Fibroblast of villous mesenchyme (primary cell): Measurements from ENCODE around the gene PCSK4. TPM values are rescaled to one million over a fixed set of nuclear protein-coding genes. Genes with fewer than 3 reads are reported as not detected.
"Not testable (repeated sequence)": the region's sequence is repeated elsewhere in the genome, so short reads cannot be mapped to it uniquely, and the experiment has no call there.

Experiments
- DNase-seq: peaks from one replicate; pipeline ENCODE4 v3.0.0-alpha.2; 2010; ENCODE audit warnings: low read depth
- H3K4me3 ChIP-seq: 2 replicates; pipeline ENCODE4 v1.5.1; 2011; ENCODE audit warnings: low read depth, mild to moderate bottlenecking, low read length
- total RNA-seq: library from RNA; depleted of rRNA; stranded (reverse); fragments of >200 nt; gene quantifications from 2 replicates; pipeline ENCODE4 v1.2.3, GENCODE V29; 2012
- TF ChIP-seq, protein P1 (sequence below): IDR thresholded peaks from 2 replicates; pipeline ENCODE4 v1.5.1; 2012; ENCODE audit warnings: low read depth, mild to moderate bottlenecking, low read length; ENCODE audit not compliant: insufficient read depth

PCSK4 gene
- total RNA-seq, 1 donor: 1.3 TPM

DNA sequence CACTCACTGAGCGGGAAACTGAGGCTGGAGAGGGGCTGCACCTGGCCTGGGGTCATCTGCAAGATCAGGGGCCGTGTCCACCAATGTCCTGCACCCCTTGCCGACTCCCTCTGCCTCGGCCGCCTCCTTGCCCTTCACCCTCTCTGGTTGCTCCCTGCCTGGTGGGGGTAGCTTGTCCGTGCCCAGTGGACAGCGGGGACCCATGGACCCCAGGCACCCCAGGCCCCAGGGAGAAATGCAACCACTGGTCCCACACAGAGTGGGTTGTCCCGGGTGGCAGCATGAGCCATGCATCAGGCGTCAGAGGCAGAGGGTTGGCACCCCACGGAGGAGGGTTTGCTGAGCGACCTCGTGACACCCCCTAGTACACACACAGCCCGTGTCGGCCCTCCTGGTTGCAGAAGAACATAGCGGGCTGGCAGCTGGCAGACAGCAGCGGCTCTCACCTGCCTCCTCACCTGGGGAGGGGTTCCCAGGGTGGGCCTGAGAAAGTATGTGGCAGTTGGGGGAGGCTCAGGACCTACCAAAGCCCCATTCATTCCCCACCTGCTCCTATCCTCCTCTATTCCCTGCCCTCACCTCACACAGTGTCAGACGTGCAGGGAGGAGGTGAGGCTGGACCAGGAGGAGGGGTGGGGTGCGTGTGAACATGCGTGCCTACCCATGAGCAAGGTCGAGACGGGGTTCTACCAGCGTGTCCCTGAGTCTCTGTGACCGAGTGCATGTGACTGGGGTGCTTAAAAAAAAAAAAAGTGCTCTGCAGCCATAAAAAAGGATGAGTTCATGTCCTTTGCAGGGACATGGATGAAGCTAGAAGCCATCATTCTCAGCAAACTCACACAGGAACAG lies 14.0 kb upstream of the PCSK4 start:
- H3K4me3 ChIP-seq: no peak overlapping the region
- no peak for DNase-seq
- TF ChIP-seq, protein P1, sequence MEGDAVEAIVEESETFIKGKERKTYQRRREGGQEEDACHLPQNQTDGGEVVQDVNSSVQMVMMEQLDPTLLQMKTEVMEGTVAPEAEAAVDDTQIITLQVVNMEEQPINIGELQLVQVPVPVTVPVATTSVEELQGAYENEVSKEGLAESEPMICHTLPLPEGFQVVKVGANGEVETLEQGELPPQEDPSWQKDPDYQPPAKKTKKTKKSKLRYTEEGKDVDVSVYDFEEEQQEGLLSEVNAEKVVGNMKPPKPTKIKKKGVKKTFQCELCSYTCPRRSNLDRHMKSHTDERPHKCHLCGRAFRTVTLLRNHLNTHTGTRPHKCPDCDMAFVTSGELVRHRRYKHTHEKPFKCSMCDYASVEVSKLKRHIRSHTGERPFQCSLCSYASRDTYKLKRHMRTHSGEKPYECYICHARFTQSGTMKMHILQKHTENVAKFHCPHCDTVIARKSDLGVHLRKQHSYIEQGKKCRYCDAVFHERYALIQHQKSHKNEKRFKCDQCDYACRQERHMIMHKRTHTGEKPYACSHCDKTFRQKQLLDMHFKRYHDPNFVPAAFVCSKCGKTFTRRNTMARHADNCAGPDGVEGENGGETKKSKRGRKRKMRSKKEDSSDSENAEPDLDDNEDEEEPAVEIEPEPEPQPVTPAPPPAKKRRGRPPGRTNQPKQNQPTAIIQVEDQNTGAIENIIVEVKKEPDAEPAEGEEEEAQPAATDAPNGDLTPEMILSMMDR: no peak

DNA sequence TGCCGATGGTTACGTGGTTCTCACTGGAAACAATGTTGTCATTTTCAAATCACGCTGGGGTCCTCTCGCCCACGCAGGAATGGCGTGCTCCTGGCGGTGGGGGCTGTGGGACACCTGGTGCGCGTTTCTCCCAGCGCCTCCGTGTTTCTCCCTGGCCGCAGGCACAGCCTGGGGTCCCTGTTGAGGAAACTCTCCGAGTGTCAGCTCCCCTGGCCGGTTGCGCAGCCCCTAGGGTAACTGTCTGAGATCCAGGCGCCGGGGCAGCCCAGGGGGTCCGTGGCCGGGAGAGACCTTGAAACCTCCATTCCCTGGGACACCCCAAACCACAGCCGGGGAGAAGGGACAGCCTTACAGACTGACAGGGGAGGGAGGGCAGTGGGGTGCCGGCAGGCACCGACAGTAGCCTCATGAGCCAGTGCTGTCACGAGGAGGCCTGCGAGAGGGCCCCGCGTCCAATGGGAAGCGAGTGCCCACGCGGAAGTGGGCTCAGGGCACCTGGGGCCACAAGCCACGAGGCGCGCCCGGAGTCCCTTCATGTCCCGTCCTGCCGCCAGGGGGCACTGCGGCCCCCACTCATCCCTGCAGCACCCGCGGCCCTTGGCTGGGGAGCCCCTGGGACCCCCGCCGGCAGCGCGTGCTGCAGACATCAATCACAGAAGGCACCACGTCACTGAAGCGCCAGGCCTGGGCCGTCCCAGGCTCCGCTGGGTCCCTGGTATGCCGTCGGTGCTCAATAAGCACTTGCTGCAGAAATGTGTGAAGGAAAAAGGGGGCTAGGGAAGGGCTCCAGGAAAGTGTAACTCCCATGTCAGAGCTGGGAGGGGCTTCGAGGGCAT lies 13.2 kb upstream of the PCSK4 start:
- peak; percentile 49 for DNase-seq
- peak overlapping the region; percentile 38 for H3K4me3 ChIP-seq
- TF ChIP-seq, protein P1: peak; percentile 71

DNA sequence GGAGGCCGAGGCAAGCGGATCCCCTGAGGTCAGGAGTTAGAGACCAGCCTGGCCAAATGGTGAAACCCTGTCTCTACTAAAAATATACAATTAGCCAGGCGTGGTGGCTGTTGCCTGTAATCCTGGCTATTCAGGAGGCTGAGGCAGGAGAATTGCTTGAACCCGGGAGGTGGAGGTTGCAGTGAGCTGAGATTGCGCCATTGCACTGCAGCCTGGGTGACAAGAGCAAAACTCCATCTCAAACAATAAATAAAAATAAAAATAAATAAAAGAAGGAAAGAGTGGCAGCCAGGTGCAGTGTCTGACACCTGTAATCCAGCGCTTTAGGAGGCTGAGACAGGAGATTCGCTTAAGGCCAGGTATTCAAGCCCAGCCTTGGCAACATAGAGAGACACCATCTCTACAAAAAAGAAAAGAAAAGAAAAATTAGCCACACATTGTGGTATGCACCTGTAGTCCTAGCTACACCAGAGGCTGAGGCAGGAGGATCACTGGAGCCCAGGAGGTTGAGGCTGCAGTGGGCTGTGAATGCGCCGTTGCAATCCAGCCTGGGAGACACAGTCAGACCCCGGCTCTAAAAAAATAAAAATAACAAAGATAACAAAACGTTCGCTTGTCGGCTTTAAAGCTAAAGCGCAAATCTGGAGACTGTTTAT lies 12.4 kb upstream of the PCSK4 start:
- no peak for DNase-seq
- H3K4me3 ChIP-seq: peak overlapping the region; percentile 38
- TF ChIP-seq, protein P1: no peak

DNA sequence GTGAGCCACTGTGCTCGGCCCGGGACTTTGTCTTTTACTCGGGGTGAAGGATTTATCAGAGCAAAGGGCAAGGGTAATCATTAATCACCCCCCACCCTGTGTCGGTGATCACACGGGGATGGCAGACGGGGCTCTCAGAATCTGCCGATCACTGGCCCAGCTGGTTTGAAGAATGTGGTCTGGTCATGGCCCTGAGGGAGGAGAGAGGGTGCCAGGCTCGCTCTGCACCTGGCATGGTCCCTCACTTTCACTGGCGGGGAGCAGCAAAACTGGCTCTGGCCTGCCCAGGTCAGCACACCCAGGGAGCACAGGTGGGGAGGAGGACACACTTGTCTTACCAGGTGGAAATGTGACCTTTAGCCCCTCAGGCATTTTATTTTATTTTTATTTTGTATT lies 11.0 kb upstream of the PCSK4 start:
- TF ChIP-seq, protein P1: no peak
- H3K4me3 ChIP-seq: no peak overlapping the region
- no peak for DNase-seq

DNA sequence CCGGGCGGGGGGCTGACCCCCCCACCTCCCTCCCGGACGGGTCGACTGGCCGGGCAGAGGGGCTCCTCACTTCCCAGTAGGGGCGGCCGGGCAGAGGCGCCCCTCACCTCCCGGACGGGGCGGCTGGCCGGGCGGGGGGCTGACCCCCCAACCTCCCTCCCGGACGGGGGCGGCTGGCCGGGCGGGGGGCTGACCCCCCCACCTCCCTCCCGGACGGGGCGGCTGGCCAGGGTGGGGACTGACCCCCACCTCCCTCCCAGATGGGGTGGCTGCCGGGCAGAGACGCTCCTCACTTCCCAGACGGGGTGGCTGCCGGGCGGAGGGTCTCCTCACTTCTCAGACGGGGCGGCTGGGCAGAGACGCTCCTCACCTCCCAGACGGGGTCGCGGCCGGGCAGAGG lies 9.1 kb upstream of the PCSK4 start:
- H3K4me3 ChIP-seq, DNase-seq: not testable (repeated sequence)

DNA sequence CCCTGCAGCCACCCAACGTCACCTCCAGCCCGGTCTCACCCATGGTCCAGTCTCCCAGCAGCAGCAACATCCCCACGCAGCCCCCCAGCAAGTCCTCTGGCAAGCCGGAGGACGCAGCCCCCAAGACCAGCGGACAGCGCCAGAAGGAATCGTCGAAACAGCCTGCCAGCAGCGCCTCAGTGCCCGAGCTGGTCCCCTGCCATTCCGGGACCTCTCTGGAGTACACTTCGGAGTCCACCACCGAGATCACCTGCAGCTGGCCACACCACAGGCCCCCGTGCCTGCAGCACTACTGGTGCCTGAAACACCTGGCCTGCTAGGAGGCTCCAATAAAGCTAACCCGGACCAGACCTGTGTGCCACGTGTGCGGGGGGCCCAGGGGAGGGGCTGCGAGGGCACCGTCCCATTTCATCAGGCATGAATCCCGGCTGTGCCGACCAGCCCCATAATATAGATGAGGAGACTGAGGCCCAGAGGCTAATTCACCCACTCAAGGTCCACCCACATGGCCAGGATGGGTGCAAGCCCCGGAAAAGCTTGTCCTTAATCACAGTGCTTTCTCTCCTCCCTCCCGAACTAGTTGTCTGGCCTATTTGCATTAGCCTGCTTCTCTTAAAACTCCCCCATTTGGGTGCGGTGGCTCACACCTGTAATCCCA lies 7.6 kb upstream of the PCSK4 start:
- DNase-seq: no peak
- H3K4me3 ChIP-seq: no peak overlapping the region
- TF ChIP-seq, protein P1: no peak
